ENCODE measurements around the gene COL6A3. TPM values are rescaled to one million over a fixed set of nuclear protein-coding genes. Genes with fewer than 3 reads are reported as not detected.

Gene COL6A3
- total RNA-seq, 1 experiment from 2014 or later = 0.17 TPM

- DNase-seq (ENCODE audit: low spot score) = no peak
Observed at GRCh38 chr2:237290261-237290660, 123.7 kb downstream of the COL6A3 start.

GRCh38 chr2:237289139-237289538 lies 124.8 kb downstream of the COL6A3 start:
- no peak for DNase-seq (ENCODE audit: low spot score)
- in situ Hi-C loops (cut with HindIII; ENCODE audit: low sequenced_read_pairs) = no loop called here

More at GRCh38 chr2:237290261-237290660, 123.7 kb downstream of the COL6A3 start:
- in situ Hi-C loops (cut with HindIII; ENCODE audit: low sequenced_read_pairs) = no loop called here

- no peak for DNase-seq (ENCODE audit: low spot score)
- in situ Hi-C loops (cut with HindIII; ENCODE audit: low sequenced_read_pairs) = no loop called here
Observed at GRCh38 chr2:237287872-237288271, 126.1 kb downstream of the COL6A3 start.

- DNase-seq (ENCODE audit: low spot score) = no peak
- in situ Hi-C loops (cut with HindIII; ENCODE audit: low sequenced_read_pairs) = no loop called here
Observed at GRCh38 chr2:237283131-237283928, 130.6 kb downstream of the COL6A3 start.

- DNase-seq (ENCODE audit: low spot score) = no peak
- in situ Hi-C loops (cut with HindIII; ENCODE audit: low sequenced_read_pairs) = no loop called here
Observed at GRCh38 chr2:237282568-237283128, 131.3 kb downstream of the COL6A3 start.

GRCh38 chr2:237281836-237282306 lies 132.1 kb downstream of the COL6A3 start:
- DNase-seq (ENCODE audit: low spot score) = no peak
- in situ Hi-C loops (cut with HindIII; ENCODE audit: low sequenced_read_pairs) = no loop called here

- in situ Hi-C loops (cut with HindIII; ENCODE audit: low sequenced_read_pairs) = no loop called here
Observed at GRCh38 chr2:237280939-237281338, 133.0 kb downstream of the COL6A3 start.

GRCh38 chr2:237280229-237280628 lies 133.7 kb downstream of the COL6A3 start:
- in situ Hi-C loops (cut with HindIII; ENCODE audit: low sequenced_read_pairs) = no loop called here
- no peak for DNase-seq (ENCODE audit: low spot score)

More at GRCh38 chr2:237280939-237281338, 133.0 kb downstream of the COL6A3 start:
- no peak for DNase-seq (ENCODE audit: low spot score)

GRCh38 chr2:237279012-237279768 lies 134.8 kb downstream of the COL6A3 start:
- in situ Hi-C loops (cut with HindIII; ENCODE audit: low sequenced_read_pairs) = no loop called here

GRCh38 chr2:237278568-237278967 lies 135.4 kb downstream of the COL6A3 start:
- DNase-seq (ENCODE audit: low spot score) = no peak
- in situ Hi-C loops (cut with HindIII; ENCODE audit: low sequenced_read_pairs) = no loop called here

More at GRCh38 chr2:237279012-237279768, 134.8 kb downstream of the COL6A3 start:
- DNase-seq (ENCODE audit: low spot score) = no peak

GRCh38 chr2:237276716-237277490 lies 137.1 kb downstream of the COL6A3 start:
- DNase-seq (ENCODE audit: low spot score) = no peak
- in situ Hi-C loops (cut with HindIII; ENCODE audit: low sequenced_read_pairs) = no loop called here

Other genes with a start within 250 kb of the COL6A3 start
- 0.55 and 1.6 TPM in 2 replicates for gene MLPH, start 73.1 kb upstream of the COL6A3 start, total RNA-seq (2014; rRNA removed; shearing (Covaris generic))
- not detected in 2 replicates for gene PRLH, start 152.4 kb upstream of the COL6A3 start, total RNA-seq (2014; rRNA removed; shearing (Covaris generic))
- not detected in 2 replicates for gene RAB17, start 176.6 kb upstream of the COL6A3 start, total RNA-seq (2014; rRNA removed; shearing (Covaris generic))
- gene LRRFIP1, start 213.4 kb upstream of the COL6A3 start, total RNA-seq (2014; rRNA removed; shearing (Covaris generic)) = 14.3 and 24.6 TPM in 2 replicates

Measured in G401 (cell line).